HL-60/S4 treated with phorbol 12-myristate 13-acetate at 8.2 ng/mL for 4 days and 3 days (cell line): ENCODE results near the gene PDC.
"Not testable (repeated sequence)": the region's sequence is repeated elsewhere in the genome, so short reads cannot be mapped to it uniquely, and the experiment has no call there.

Experiments used
- in situ Hi-C: fragments of 300-500 bp; cut with MboI; formaldehyde crosslinking; loops from 2 replicates; pipeline ENCODE4 v1.15.0; 2022; ENCODE audit warnings: low sequenced_read_pairs

The PDC gene

GRCh38 chr1:186404454-186405051 lies 56.4 kb downstream of the PDC start:
- in situ Hi-C loops: no loop called here

GRCh38 chr1:186403632-186404031 lies 57.3 kb downstream of the PDC start:
- in situ Hi-C loops: no loop called here

GRCh38 chr1:186401446-186401845 lies 59.5 kb downstream of the PDC start:
- in situ Hi-C loops: not testable (repeated sequence)
